Fibroblast of mammary gland (primary cell): Measurements from ENCODE around the gene AMIGO3.

Experiments
- DNase-seq: peaks from one replicate; pipeline ENCODE4 v3.0.0-alpha.2; 2010; ENCODE audit warnings: low read depth
- H3K4me3 ChIP-seq: 2 replicates; pipeline ENCODE4 v1.5.1; 2011; ENCODE audit warnings: low read depth, mild to moderate bottlenecking, low read length, moderate library complexity; ENCODE audit not compliant: control insufficient read depth
- TF ChIP-seq, protein P1 (sequence below): conservative IDR thresholded peaks from 2 replicates; pipeline ENCODE4 v1.5.1; 2011; ENCODE audit warnings: low read depth, low read length, inconsistent platforms; ENCODE audit not compliant: control insufficient read depth, insufficient read depth

AMIGO3 gene

DNA sequence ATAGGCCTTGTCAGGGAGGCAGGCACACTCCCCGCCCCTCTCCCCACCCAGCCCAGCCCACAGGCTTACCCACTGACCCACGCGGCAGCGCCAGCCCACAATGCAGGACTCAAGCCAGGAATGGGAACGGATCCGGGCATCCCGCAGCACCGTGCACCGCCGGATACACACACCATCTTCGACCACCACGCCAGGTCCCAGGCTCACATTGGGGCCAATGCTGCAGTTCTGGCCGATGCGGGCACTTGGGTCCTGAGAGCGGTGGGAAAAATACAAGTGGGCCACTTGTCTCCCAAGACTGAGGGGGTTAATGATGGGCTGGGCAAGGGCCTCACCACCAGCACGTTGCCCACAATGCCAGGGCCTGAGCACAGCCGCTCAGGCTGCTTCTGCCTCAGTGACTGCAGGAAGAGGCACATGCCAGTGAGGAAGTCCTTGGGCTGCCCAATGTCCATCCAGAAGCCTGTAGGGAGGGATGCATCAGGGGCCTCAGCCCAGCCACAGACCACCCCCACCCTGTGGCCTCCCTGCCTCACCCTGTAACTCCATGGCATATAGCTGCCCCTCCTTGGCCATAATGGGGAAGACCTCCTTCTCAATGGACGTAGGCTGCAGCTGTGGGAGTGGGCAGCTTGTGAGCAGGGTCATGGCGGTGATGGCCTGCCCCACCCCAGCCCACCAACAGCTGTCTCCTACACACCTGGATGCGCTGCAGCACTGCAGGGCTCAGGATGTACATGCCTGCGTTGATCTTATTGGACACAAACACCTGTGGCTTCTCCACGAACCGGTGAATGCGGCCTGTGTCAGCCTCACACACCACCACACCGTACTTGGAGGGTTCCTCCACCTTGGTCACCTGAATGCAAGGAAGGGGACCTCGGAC is 2.7 kb upstream of the AMIGO3 start:
- no peak for DNase-seq
- peak overlapping the region; percentile 99 for H3K4me3 ChIP-seq
- TF ChIP-seq, protein P1, sequence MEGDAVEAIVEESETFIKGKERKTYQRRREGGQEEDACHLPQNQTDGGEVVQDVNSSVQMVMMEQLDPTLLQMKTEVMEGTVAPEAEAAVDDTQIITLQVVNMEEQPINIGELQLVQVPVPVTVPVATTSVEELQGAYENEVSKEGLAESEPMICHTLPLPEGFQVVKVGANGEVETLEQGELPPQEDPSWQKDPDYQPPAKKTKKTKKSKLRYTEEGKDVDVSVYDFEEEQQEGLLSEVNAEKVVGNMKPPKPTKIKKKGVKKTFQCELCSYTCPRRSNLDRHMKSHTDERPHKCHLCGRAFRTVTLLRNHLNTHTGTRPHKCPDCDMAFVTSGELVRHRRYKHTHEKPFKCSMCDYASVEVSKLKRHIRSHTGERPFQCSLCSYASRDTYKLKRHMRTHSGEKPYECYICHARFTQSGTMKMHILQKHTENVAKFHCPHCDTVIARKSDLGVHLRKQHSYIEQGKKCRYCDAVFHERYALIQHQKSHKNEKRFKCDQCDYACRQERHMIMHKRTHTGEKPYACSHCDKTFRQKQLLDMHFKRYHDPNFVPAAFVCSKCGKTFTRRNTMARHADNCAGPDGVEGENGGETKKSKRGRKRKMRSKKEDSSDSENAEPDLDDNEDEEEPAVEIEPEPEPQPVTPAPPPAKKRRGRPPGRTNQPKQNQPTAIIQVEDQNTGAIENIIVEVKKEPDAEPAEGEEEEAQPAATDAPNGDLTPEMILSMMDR: no peak

GRCh38 chr3:49721596-49721895 is 2.1 kb upstream of the AMIGO3 start:
- TF ChIP-seq, protein P1: no peak
- no peak overlapping the region for H3K4me3 ChIP-seq
- DNase-seq: no peak

DNA sequence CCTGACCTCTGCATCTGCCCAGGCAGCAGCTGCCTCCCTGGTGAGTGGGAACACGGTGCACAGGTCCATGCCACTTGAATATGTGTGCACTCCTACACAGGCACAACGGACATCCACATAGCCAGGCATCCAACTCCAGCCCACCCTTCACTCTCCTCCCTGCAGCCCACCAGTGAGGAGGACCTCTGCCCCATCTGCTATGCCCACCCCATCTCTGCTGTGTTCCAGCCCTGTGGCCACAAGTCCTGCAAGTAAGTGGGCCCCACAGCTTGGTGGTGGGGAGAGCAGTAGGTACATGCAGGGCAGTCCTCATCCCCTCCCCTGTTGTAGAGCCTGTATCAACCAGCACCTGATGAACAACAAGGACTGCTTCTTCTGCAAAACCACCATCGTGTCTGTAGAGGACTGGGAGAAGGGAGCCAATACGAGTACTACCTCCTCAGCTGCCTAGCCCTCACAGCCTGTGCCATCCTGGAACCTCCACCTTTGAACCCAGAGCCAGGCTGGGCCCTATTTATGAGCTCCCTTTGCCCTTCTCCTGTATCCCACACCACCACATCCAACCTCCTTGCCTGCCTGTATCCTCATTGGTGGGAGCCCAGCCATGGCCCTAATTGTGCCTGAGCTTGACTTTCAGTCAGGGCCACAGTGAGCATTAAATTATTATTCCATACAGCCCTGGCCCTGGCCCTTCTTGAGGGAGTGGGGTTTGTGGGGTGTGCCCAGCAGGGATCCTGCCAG is 1.5 kb upstream of the AMIGO3 start:
- TF ChIP-seq, protein P1: no peak
- H3K4me3 ChIP-seq: no peak overlapping the region
- no peak for DNase-seq

GRCh38 chr3:49718858-49719213 is 648 bp downstream of the AMIGO3 start:
- H3K4me3 ChIP-seq: peak overlapping the region; percentile 46
- DNase-seq: no peak
- TF ChIP-seq, protein P1: no peak

DNA sequence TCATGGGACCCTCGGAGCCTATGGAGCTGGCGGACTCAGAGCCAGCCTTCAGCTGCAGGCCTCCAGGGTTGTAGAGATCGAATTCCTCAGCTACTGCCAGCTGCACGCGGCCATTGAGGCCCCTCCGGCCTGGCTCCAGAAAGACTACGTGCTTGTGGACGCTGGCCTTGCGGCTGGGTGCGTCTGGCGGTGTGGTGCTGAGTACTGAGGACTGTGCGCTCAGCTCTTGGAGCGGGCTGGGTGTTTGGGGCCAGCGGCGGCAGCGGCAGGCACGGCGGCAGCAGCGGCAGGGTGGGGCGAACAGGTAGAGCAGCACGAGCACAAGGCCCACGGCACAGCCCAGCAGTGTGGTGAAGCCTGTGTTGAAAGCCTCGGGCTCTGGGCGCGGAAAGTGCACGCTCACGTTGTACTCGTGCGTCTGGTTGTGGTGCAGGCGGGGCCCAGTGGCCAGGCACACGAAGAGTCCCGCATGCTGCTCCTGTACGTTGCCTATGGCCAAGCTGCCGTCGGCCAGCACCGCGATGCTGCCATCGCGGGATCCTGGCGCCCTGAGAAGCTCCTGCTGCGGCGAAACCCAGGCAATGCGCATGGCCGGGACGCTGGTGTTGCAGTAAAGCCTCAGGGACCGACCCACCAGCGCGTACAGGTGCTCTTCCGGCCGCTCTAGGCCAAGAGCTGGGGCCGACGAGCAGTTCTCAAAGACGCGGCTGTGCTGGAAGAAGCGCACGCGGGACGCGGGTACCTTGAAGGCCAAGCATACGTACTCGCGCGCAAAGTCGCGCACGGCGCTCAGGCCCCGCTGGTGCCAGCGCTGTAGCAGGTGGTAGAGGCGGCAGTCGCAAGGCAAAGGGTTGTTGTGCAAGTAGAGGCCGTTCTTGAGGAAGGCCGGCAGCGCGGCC is 1.3 kb downstream of the AMIGO3 start:
- DNase-seq: no peak
- TF ChIP-seq, protein P1: no peak
- no peak overlapping the region for H3K4me3 ChIP-seq

DNA sequence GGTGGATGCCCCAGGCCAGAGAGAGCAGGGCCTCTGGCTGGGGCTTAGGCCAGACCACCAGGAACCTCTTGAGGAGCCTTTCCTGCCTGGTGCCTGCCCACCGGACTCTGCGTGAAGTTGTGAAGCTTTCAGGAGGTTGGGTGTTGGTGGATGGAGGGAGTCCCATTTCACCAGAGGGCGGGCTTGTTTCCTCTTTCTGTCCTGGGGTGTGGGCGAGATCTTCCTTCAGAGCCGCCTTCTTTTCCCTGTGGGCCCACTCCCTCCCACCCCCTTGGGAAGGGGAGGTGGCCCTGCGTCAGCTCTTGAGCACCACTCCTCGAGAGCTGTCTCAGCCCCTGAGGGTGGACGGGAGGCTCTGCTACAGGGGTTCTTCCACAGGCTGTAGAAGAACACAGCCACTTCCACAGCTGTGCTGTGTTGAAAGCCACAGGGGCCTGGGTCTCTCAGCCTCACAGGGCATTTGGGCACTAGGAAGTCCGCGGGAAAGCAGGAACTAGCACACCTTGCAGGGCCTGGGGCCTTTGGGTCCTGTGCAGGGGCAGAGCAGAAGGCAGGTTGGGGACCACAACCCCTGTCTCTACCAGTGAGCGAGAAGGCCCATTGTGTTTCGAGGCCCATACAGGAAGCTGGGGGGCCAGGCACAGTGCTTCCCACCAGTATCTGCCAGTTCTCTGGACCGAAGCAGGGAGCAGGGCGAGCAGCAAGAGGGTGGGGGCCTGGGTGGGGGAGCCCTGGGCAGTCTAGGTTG is 2.1 kb downstream of the AMIGO3 start:
- no peak overlapping the region for H3K4me3 ChIP-seq
- DNase-seq: no peak
- TF ChIP-seq, protein P1: no peak
